Suprapubic skin (tissue), 4 donors: ENCODE data around the gene IFT57. TPM values are rescaled to one million over a fixed set of nuclear protein-coding genes. Genes with fewer than 3 reads are reported as not detected.

Experiments used
- DNase-seq, 2 donors: peaks; one replicate each; pipeline ENCODE4 v3.0.0-alpha.2; 2019; ENCODE audit warnings: low spot score in 2 of 2
- H3K27ac ChIP-seq: fragments of 200-600 bp; sonication (generic); one replicate; pipeline ENCODE4 v1.5.1; 2019
- H3K27me3 ChIP-seq: fragments of 200-600 bp; sonication (generic); one replicate; pipeline ENCODE4 v1.5.1; 2019
- H3K36me3 ChIP-seq: fragments of 200-600 bp; sonication (generic); one replicate; pipeline ENCODE4 v1.5.1; 2019
- H3K4me1 ChIP-seq: fragments of 200-600 bp; sonication (generic); one replicate; pipeline ENCODE4 v1.5.1; 2019
- H3K4me3 ChIP-seq: fragments of 200-600 bp; sonication (generic); one replicate; pipeline ENCODE4 v1.5.1; 2019; ENCODE audit warnings: mild to moderate bottlenecking
- H3K9me3 ChIP-seq: fragments of 200-600 bp; sonication (generic); one replicate; pipeline ENCODE4 v1.5.1; 2019
- EP300 ChIP-seq: sonication (generic); formaldehyde crosslinking; IDR thresholded peaks from one replicate; pipeline ENCODE4 v1.6.1; 2017; ENCODE audit warnings: antibody characterized with exemption
- POLR2A ChIP-seq, 2 donors: fragments of 450-650 bp; IDR thresholded peaks; one replicate each; pipeline ENCODE4 v1.6.1; 2017; ENCODE audit warnings: antibody characterized with exemption in 2 of 2, mild to moderate bottlenecking in 2 of 2, moderate library complexity in 2 of 2
- POLR2AphosphoS5 ChIP-seq, 3 donors: sonication (generic); formaldehyde crosslinking; IDR thresholded peaks; one replicate each; pipeline ENCODE4 v1.6.1; 2017; ENCODE audit warnings: antibody characterized with exemption in 3 of 3
- WGBS: methylation state at CpG from one replicate; pipeline ENCODE4 v1.1.5; 2018; 5-methylcytosine and 5-hydroxymethylcytosine counted together
- total RNA-seq, 4 donors: library from RNA; depleted of rRNA; stranded (reverse); fragments of >200 nt; gene quantifications; one replicate each; pipeline ENCODE4 v1.1.0, GENCODE V29; 2016
- TF ChIP-seq, protein P1 (sequence below), 2 donors: fragments of 200-600 bp in 1 of 2; fragments of 450-650 bp in 1 of 2; sonication (generic) in 1 of 2; IDR thresholded peaks; one replicate each; pipeline ENCODE4 v1.5.1; 2016 to 2019; ENCODE audit warnings: antibody characterized with exemption in 2 of 2, mild to moderate bottlenecking in 1 of 2, moderate library complexity in 1 of 2

Gene IFT57
- total RNA-seq, 4 donors from 2014 or later = 21.8 to 62.3 (median 36.5) TPM

DNA sequence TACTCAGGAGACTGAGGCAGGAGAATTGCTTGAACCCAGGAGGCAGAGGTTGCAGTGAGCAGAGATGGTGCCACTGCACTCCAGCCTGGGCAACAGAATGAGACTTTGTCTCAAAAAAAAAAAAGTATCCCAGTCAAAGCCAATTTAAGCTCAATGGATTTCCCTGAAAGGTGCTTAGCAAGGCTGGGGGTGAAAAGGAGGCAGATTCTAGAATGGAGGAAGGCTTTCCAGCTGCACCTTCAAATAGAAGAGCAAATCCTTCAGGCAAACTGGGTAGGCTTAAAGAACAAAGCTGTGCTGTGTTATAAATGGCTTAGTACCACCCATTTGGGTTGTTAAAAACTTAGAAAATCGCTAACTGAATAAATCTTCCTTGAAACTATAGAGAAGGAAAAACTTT lies 3.0 kb upstream of the IFT57 start:
- TF ChIP-seq, protein P1, sequence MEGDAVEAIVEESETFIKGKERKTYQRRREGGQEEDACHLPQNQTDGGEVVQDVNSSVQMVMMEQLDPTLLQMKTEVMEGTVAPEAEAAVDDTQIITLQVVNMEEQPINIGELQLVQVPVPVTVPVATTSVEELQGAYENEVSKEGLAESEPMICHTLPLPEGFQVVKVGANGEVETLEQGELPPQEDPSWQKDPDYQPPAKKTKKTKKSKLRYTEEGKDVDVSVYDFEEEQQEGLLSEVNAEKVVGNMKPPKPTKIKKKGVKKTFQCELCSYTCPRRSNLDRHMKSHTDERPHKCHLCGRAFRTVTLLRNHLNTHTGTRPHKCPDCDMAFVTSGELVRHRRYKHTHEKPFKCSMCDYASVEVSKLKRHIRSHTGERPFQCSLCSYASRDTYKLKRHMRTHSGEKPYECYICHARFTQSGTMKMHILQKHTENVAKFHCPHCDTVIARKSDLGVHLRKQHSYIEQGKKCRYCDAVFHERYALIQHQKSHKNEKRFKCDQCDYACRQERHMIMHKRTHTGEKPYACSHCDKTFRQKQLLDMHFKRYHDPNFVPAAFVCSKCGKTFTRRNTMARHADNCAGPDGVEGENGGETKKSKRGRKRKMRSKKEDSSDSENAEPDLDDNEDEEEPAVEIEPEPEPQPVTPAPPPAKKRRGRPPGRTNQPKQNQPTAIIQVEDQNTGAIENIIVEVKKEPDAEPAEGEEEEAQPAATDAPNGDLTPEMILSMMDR (IDR thresholded peaks at IDR 0.05) = no peak
- TF ChIP-seq POLR2A (IDR thresholded peaks at IDR 0.05) (no peak), POLR2AphosphoS5 (IDR thresholded peaks at IDR 0.05) (no peak), EP300 (no peak)
- H3K27ac ChIP-seq = no peak overlapping the region
- H3K4me3 ChIP-seq = no peak overlapping the region
- H3K4me1 ChIP-seq = peaks cover 32% of the 10 kb centered on the region
- H3K9me3 ChIP-seq = no peaks in the 10 kb centered on the region
- no peak for DNase-seq
- no peaks in the 10 kb centered on the region for H3K36me3 ChIP-seq
- WGBS = 97% methylated on average over 1 of the region's 1 CpG
- H3K27me3 ChIP-seq = no peaks in the 10 kb centered on the region

DNA sequence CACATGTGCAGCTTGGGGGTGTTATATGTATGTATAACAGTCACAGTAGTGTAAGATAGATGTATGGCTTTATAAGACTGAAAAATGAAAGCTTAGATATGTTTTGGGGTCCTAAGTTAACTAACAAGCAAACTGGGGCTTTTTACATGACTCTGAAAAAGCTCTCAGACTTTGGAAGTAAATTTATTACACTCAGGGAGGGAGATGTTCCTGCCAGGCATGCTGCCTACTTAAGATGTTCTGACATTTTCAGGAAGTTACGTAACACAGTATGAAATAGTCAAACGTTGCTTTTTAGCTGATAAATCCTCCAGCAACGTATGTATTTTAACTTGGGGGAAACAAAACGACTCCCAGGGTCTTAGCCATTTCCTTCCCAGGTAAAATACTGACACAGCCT lies 1.7 kb upstream of the IFT57 start:
- no peak overlapping the region for H3K27ac ChIP-seq
- 19% methylated on average over 4 of the region's 4 CpGs for WGBS
- DNase-seq = no peak

DNA sequence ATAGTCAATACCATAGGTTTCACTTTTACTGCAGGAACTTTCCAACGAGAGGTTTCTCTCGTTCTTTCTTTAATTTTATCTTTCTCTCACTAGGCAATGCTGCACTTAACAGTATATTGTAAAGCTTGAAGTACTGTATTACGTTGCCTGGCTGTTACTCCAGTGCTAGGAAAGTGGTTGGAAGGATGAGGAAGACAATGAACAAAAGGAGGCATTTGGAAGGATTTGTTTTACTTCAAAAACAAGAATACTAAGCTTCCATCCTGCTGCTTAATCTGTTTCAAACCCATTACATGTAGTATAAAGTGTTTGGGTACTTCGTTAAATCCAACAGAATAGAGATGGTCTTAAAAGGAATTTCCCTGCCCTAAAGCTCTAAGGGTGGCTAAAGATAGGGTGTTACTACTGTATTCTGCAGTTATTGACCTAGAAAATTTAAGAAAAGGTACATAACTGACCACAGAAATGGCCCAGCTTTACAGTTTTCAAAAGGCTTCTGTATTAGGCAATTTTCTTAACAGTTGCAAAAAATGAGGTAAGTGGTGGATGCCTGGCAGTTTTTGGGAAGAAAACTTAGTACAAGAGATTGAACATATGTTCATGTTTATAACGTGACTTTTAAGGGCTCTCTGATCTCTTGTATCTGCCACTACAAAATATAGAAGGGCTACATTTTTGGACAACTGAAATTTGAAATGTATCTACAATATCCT lies 785 bp upstream of the IFT57 start:
- H3K4me1 ChIP-seq = peaks cover 44% of the 10 kb centered on the region
- 9% methylated on average over 5 of the region's 5 CpGs for WGBS
- no peaks in the 10 kb centered on the region for H3K9me3 ChIP-seq
- TF ChIP-seq EP300 = no peak
- no peak for TF ChIP-seq POLR2A (IDR thresholded peaks at IDR 0.05)
- no peak for TF ChIP-seq POLR2AphosphoS5 (IDR thresholded peaks at IDR 0.05)
- TF ChIP-seq, protein P1 (IDR thresholded peaks at IDR 0.05) = no peak
- H3K27ac ChIP-seq = peak overlapping the region; percentile 80
- H3K4me3 ChIP-seq = peak overlapping the region; percentile 67
- no peaks in the 10 kb centered on the region for H3K36me3 ChIP-seq
- H3K27me3 ChIP-seq = no peaks in the 10 kb centered on the region
- no peak for DNase-seq

More for the DNA sequence above, 1.7 kb upstream of the IFT57 start:
- Histone ChIP-seq H3K36me3 (no peaks in the 10 kb centered on the region), H3K4me3 (no peak overlapping the region), H3K27me3 (no peaks in the 10 kb centered on the region), H3K9me3 (no peaks in the 10 kb centered on the region), H3K4me1 (peaks cover 44% of the 10 kb centered on the region)
- TF ChIP-seq, protein P1 (IDR thresholded peaks at IDR 0.05) = no peak
- no peak for TF ChIP-seq EP300
- TF ChIP-seq POLR2AphosphoS5 (IDR thresholded peaks at IDR 0.05) = no peak
- TF ChIP-seq POLR2A (IDR thresholded peaks at IDR 0.05) = no peak

DNA sequence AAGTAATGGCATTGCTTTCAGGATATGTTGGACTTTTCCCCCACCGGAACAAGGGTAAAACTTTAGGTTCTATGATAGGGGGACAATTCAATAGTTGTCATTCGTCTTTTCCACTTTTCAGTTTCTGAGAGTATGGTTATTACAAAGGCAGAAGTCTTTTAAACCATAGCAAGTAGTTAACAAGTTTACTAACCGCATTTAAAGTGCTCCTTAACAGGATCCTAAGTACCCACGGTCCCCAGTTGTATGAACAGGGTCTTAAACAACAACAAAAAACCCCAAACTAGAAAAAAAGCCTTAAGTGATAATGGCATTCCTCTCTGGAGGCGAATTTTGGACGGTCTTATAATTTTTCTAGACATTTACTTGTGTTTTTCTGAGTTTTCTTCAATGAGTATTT lies 831 bp downstream of the IFT57 start:
- H3K27me3 ChIP-seq = no peaks in the 10 kb centered on the region
- WGBS = 13% methylated on average over 6 of the region's 6 CpGs
- no peak for TF ChIP-seq EP300
- no peak for TF ChIP-seq POLR2A (IDR thresholded peaks at IDR 0.05)
- no peak for TF ChIP-seq POLR2AphosphoS5 (IDR thresholded peaks at IDR 0.05)
- TF ChIP-seq, protein P1 (IDR thresholded peaks at IDR 0.05) = no peak
- peak overlapping the region; percentile 67 for H3K4me3 ChIP-seq
- peak overlapping the region; percentile 80 for H3K27ac ChIP-seq
- no peaks in the 10 kb centered on the region for H3K9me3 ChIP-seq
- H3K36me3 ChIP-seq = no peaks in the 10 kb centered on the region
- H3K4me1 ChIP-seq = peaks cover 44% of the 10 kb centered on the region
- DNase-seq = no peak

DNA sequence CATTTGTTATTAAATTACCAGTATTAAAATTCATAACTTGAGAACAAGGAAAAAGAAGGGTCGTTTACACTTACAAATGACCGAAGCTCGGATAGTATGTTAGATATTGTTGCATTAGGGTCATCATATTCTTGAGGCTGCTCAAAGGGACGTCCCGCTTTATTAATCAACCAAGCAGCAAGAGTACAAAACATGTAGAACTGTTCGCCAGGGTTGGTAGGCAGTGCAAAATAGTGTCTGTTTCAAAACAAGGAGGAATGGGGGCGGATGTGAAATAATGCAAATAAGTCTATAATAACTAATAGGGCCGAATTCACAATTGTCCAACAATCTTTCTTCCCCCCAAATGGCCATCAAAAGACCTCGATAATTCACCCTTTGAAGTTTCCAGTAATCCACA lies 2.9 kb downstream of the IFT57 start:
- Histone ChIP-seq H3K4me3 (no peak overlapping the region), H3K4me1 (peaks cover 42% of the 10 kb centered on the region), H3K9me3 (no peaks in the 10 kb centered on the region), H3K27ac (no peak overlapping the region), H3K36me3 (no peaks in the 10 kb centered on the region), H3K27me3 (no peaks in the 10 kb centered on the region)
- no peak for TF ChIP-seq EP300
- TF ChIP-seq, protein P1 (IDR thresholded peaks at IDR 0.05) = no peak
- TF ChIP-seq POLR2A (IDR thresholded peaks at IDR 0.05) = no peak
- TF ChIP-seq POLR2AphosphoS5 (IDR thresholded peaks at IDR 0.05) = no peak
- 85% methylated on average over 9 of the region's 9 CpGs for WGBS
- no peak for DNase-seq
